Tibial artery (tissue), 4 donors: ENCODE measurements around the gene S100A1.
A peak's percentile ranks its signal among the peaks of the same experiment; 100 is the strongest.
"Not testable (repeated sequence)": the region's sequence is repeated elsewhere in the genome, so short reads cannot be mapped to it uniquely, and the experiment has no call there.

Source experiments
- DNase-seq, 2 donors: peaks; one replicate each; pipeline ENCODE4 v3.0.0-alpha.2; 2019
- H3K27ac ChIP-seq, 2 donors: fragments of 200-600 bp; sonication (generic) in 1 of 2; 1 replicate in 1 of 2; 2 replicates in 1 of 2; pipeline ENCODE4 v1.5.1; 2018 to 2019; ENCODE audit warnings: mild to moderate bottlenecking in 1 of 2
- H3K27me3 ChIP-seq, 2 donors: fragments of 200-600 bp; sonication (generic) in 1 of 2; one replicate each; pipeline versions ENCODE4 v1.5.1 to v1.6.0; 2016 to 2019
- H3K36me3 ChIP-seq, 3 donors: fragments of 200-600 bp; sonication (generic) in 2 of 3; one replicate each; pipeline ENCODE4 v1.5.1; 2016 to 2019; ENCODE audit warnings: mild to moderate bottlenecking in 2 of 3
- H3K4me1 ChIP-seq, 4 donors: fragments of 200-600 bp; sonication (generic) in 2 of 4; 1 replicate in 3 of 4; 2 replicates in 1 of 4; pipeline ENCODE4 v1.5.1; 2016 to 2019
- H3K4me3 ChIP-seq, 2 donors: fragments of 200-600 bp; sonication (generic) in 1 of 2; 1 replicate in 1 of 2; 2 replicates in 1 of 2; pipeline ENCODE4 v1.5.1; 2018 to 2019; ENCODE audit warnings: mild to moderate bottlenecking in 2 of 2
- H3K9me3 ChIP-seq, 3 donors: fragments of 200-600 bp; sonication (generic) in 1 of 3; one replicate each; pipeline ENCODE4 v1.5.1; 2016 to 2019
- intact Hi-C: fragments of 100-400 bp; cut with DNase I; formaldehyde crosslinking; loops from one replicate; pipeline ENCODE4 v1.15.0; 2023; ENCODE audit warnings: low total_unique reads
- TF ChIP-seq, protein P1 (sequence below), 2 experiments: fragments of 200-600 bp in 1 of 2; fragments of 450-650 bp in 1 of 2; IDR thresholded peaks; one replicate each; pipeline ENCODE4 v1.5.1; 2017 to 2019; ENCODE audit warnings: antibody characterized with exemption in 2 of 2, mild to moderate bottlenecking in 1 of 2, moderate library complexity in 1 of 2

The S100A1 gene

DNA sequence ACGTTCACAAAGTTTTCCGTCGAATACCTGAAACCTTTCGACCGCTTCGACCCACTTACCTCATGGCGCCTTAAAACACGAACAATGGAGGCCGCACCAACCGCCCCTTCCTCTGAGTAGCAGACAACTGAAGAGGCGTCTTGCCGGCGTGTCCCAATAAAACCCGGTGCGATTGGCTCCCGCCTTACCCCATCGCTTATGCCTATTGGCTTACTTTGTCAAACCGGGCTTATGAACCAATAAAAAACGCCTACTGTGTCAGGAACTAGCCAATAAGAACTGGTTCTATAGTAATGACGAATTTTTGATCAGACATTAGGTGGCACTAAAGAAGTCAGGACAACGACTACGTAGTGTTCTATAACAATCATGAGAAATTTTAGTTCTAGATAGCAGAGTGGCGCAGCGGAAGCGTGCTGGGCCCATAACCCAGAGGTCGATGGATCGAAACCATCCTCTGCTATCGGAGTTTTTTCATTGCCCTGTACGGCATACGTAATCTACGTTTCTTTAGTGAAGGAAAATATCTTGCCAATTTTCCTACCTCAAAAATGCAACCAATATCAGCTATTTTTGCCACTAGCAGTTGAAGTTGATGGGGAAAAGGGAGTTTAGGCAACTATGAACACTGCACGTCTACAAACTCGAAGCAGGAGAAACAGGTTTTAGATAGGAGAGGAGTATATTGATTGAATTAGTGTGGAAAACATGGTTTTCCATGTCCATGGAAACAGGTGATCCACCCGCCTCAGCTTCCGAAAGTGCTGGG, 42.8 kb downstream of the S100A1 start, which contains the start of gene ILF2:
Gene ILF2 (minus strand): TSS at position 135 of the 769 bp plus-strand sequence. CDS start 71 bp downstream, at position 64.
- intact Hi-C loops = loop anchor here (5.0 to 10.0 kb wide), 3 partner anchors 104 to 314 kb away; partner anchors contain the start of genes DENND4B, RAB13 and S100A2
- peaks cover 26 to 34% (median 31%) of the 10 kb centered on the region in 3 donors for H3K36me3 ChIP-seq
- DNase-seq = peak; percentile 95 to 99
- H3K9me3 ChIP-seq = no peaks in the 10 kb centered on the region
- no peaks in the 10 kb centered on the region for H3K27me3 ChIP-seq
- H3K4me3 ChIP-seq = peak within 1 kb of the TSS; percentile 73 to 78
- TF ChIP-seq, protein P1, sequence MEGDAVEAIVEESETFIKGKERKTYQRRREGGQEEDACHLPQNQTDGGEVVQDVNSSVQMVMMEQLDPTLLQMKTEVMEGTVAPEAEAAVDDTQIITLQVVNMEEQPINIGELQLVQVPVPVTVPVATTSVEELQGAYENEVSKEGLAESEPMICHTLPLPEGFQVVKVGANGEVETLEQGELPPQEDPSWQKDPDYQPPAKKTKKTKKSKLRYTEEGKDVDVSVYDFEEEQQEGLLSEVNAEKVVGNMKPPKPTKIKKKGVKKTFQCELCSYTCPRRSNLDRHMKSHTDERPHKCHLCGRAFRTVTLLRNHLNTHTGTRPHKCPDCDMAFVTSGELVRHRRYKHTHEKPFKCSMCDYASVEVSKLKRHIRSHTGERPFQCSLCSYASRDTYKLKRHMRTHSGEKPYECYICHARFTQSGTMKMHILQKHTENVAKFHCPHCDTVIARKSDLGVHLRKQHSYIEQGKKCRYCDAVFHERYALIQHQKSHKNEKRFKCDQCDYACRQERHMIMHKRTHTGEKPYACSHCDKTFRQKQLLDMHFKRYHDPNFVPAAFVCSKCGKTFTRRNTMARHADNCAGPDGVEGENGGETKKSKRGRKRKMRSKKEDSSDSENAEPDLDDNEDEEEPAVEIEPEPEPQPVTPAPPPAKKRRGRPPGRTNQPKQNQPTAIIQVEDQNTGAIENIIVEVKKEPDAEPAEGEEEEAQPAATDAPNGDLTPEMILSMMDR (IDR thresholded peaks at IDR 0.05) = peak in 1 of 2 experiments; percentile 37
- peak within 1 kb of the TSS; percentile 84 to 87 for H3K27ac ChIP-seq
- peaks cover 0 to 23% (median 17%) of the 10 kb centered on the region in 4 donors for H3K4me1 ChIP-seq

DNA sequence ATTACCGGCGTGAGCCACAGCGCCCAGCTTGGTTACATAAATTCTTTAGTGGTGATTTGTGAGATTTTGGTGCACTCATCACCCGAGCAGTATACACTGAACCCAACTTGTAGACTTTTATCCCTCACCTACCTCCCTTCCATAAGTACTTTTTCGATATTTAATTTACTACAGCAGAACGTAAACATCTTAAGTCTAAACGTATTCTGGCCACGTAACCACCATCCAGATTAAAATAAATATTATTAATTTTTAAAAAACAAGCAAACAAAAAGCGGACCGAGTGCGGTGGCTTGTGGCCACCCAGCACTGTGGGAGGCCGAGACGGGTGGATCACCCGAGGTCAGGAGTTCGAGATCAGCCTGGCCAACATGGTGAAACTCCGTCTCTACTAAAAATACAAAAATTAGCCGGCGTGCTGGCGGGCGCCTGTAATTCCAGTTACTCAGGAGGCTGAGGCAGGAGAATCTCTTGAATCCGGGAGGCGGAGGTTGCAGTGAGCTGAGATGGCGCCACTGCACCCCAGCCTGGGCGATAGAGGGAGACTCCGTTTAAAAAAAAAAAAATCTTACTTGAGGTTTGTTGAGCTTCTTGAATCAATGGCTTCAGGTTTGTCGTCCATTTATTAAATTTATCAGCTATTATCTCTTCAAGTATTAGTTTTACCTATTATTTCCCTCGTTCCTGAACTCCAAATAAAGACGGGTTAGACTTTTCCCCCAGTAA, 43.6 kb downstream of the S100A1 start:
- DNase-seq = peak; percentile 50 to 79
- not testable (repeated sequence) for H3K9me3 ChIP-seq, H3K27me3 ChIP-seq
- H3K36me3 ChIP-seq = peaks cover 18 to 27% (median 23%) of the 10 kb centered on the region in 3 donors
- H3K27ac ChIP-seq = peak overlapping the region; percentile 84 to 87
- intact Hi-C loops = loop anchor here (5.0 to 10.0 kb wide), 3 partner anchors 104 to 313 kb away; partner anchors contain the start of genes DENND4B, RAB13 and S100A2
- H3K4me1 ChIP-seq = peaks cover 0 to 23% (median 17%) of the 10 kb centered on the region in 4 donors
- H3K4me3 ChIP-seq = peak overlapping the region; percentile 73 to 78

DNA sequence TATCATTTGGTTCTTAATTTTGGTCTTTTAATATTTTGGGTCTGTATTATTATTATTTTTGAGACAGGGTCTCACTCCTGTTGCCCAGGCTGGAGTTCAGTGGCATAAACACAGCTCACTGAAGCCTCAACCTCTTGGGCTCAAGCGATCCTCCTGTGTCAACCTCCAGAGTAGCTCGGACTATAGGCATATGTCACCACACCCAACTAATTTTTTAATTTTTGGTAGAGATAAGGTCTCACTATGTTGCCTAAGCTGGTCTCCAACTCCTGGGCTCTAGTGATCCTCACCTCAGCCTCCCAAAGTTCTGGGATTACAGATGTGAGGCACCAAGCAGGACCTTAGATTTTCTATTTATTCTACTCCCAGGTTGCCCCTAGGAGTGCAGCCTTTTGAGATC, 45.3 kb downstream of the S100A1 start:
- DNase-seq = no peak
- no peak overlapping the region for H3K4me3 ChIP-seq
- TF ChIP-seq, protein P1 (IDR thresholded peaks at IDR 0.05) = no peak
- H3K27ac ChIP-seq = no peak overlapping the region
- H3K27me3 ChIP-seq = no peaks in the 10 kb centered on the region
- intact Hi-C loops = loop anchor here (5.0 to 10.0 kb wide), 3 partner anchors 106 to 311 kb away; partner anchors contain the start of genes DENND4B, RAB13 and S100A2
- H3K9me3 ChIP-seq = no peaks in the 10 kb centered on the region
- H3K4me1 ChIP-seq = peaks cover 0 to 34% (median 25%) of the 10 kb centered on the region in 4 donors
- peaks cover 3 to 10% (median 6%) of the 10 kb centered on the region in 3 donors for H3K36me3 ChIP-seq

DNA sequence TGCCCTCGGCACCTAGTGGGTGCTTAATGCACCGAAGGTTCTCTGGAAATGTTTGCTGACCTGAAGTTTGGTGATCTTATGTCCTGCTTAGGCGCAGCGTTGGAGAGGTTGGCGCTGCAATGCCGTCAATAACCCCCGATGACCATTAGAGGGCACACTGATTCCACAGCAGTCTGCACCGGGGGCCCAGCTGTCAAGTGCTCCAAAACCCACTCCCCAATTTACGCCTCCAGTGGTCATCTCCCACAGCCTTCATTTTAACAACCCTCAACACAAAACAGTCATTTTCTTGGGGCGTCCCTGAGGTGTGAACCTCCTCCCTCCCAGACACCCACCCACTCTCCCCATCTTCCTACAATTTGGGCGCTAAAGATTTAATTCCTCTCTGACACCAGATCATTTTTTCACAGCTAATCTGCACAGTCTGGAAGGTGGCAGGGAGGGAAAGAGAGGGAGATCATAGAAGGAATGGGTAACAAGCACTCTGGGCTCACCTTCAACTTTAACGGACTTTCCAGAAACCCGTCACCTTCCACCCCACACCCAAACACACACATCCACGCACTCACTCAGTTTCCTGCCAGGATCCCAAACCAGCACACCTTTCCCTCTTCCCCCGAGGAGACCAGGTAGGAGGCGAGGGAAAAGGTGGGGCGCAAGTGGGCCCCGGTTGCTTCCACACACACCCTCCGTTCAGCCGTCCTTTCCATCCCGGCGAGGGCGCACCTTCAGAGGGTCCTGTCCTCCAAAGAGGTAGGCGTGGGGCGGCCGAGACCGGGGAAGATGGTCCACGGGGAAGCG, 49.7 kb downstream of the S100A1 start:
- H3K4me1 ChIP-seq = peaks cover 0 to 32% (median 15%) of the 10 kb centered on the region in 4 donors
- DNase-seq = peak; percentile 55 to 82
- no peaks in the 10 kb centered on the region for H3K27me3 ChIP-seq
- intact Hi-C loops = loop anchor here (2.0 to 10.0 kb wide), 4 partner anchors 69 to 307 kb away; partner anchors contain the start of genes DENND4B and RAB13
- peak overlapping the region; percentile 84 to 86 for H3K27ac ChIP-seq
- peak overlapping the region; percentile 68 to 76 for H3K4me3 ChIP-seq
- H3K9me3 ChIP-seq = no peaks in the 10 kb centered on the region
- H3K36me3 ChIP-seq = peaks cover 0 to 10% (median 4%) of the 10 kb centered on the region in 3 donors
- TF ChIP-seq, protein P1 (IDR thresholded peaks at IDR 0.05) = peak; percentile 88 to 93

DNA sequence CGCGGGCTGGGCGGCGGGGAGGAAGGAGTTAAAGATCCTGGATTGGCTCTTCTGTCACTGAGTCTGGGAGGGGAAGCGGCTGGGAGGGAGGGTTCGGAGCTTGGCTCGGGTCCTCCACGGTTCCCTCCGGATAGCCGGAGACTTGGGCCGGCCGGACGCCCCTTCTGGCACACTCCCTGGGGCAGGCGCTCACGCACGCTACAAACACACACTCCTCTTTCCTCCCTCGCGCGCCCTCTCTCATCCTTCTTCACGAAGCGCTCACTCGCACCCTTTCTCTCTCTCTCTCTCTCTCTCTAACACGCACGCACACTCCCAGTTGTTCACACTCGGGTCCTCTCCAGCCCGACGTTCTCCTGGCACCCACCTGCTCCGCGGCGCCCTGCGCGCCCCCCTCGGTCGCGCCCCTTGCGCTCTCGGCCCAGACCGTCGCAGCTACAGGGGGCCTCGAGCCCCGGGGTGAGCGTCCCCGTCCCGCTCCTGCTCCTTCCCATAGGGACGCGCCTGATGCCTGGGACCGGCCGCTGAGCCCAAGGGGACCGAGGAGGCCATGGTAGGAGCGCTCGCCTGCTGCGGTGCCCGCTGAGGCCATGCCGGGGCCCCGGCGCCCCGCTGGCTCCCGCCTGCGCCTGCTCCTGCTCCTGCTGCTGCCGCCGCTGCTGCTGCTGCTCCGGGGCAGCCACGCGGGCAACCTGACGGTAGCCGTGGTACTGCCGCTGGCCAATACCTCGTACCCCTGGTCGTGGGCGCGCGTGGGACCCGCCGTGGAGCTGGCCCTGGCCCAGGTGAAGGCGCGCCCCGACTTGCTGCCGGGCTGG, 50.5 kb downstream of the S100A1 start, which contains the start of gene NPR1:
Gene NPR1 (plus strand): TSS at position 170 of the 818 bp plus-strand sequence. CDS start 421 bp downstream, at position 591.
- Histone ChIP-seq H3K27ac (peak within 1 kb of the TSS; percentile 84 to 86), H3K27me3 (no peaks in the 10 kb centered on the region), H3K9me3 (no peaks in the 10 kb centered on the region), H3K36me3 (peaks cover 0 to 13% (median 4%) of the 10 kb centered on the region in 3 donors), H3K4me1 (peaks cover 0 to 35% (median 15%) of the 10 kb centered on the region in 4 donors), H3K4me3 (peak within 1 kb of the TSS; percentile 68 to 76)
- TF ChIP-seq, protein P1 (IDR thresholded peaks at IDR 0.05) = no peak
- intact Hi-C loops = loop anchor here (2.0 to 10.0 kb wide), 4 partner anchors 69 to 306 kb away; partner anchors contain the start of genes DENND4B and RAB13
- peak; percentile 81 to 89 for DNase-seq
